GM18517 (cell line): ENCODE results near the gene DHX30.

Source experiments
- ATAC-seq: cut with Tn5 transposase; IDR thresholded peaks from one replicate; pipeline ENCODE4 v1.9.1; 2021; ENCODE audit warnings: mild to moderate bottlenecking, moderate library complexity; ENCODE audit not compliant: unreplicated experiment

DHX30 gene

DNA sequence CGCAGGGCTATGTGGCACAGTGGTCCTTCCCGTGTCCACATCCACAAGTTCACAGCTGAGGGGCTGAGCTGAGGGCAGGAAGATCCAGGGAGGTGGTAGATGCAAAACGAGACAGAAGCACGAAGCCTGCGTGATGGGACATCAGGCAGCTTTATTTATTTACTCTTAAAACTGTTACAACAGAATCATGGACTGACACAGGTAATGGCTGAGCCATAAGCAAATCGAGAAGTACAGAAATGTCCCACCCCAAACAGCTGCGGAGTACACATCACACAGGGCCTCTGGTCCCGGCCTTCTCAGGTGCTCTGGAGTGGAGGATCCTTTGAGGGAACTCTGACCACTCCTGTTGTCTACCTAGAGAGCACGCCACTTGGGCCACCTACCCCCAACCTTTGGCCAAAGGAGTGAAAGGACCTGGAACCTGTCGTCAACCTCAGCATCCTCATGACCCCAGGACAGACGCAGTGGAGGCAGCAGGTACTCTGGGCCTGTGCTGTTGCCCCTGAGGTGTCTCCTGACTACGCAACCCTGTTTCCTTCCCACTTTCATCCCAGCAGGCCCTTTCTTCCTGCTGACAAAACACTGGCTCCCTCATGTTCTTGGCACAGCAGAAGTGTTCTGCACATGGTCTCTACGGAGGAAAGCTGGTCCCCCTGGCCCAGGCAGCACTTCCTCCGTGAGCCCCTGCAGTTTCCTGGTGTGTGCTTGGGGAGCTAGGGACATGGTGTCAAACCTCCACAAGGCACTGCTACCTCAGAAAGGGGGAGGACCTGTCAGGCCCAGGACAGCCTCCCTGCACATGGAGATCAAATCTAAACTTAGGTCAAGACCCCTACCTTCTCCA lies 47.8 kb downstream of the DHX30 start:
- ATAC-seq, result no peak

DNA sequence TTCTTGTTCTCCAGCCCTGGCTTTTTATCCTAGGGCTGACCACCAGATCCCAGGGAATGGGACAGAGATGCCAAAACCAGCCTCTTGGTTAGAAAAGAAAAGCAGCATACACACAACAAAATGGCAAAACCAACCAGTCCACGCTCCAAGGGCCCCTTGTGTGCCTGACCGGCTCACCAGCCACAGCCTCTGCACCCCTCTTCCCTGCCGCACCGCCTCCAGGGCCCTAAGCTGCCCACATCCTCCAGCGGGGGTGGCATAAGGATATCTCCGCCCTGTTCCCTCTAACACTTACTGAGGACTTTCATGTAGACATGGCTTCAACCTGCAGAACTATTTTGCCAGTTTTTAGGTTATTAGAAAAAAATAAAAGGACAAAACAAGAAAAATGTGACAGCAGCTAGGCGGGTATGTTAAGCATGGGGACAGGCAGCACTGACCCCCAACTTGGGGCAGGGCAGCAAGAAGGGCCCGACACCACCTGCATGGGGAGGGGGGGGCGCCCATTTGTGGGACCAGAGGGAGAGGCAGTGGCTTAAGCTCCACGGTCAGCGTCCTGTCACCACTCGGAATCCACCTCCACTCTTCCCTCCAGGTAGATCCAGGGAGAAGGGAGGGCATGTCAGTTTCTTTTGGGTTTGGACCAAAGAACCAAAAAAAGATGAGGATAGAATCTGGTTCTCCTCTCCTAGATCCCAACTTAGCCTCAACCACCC lies 49.1 kb downstream of the DHX30 start:
- ATAC-seq, result no peak

DNA sequence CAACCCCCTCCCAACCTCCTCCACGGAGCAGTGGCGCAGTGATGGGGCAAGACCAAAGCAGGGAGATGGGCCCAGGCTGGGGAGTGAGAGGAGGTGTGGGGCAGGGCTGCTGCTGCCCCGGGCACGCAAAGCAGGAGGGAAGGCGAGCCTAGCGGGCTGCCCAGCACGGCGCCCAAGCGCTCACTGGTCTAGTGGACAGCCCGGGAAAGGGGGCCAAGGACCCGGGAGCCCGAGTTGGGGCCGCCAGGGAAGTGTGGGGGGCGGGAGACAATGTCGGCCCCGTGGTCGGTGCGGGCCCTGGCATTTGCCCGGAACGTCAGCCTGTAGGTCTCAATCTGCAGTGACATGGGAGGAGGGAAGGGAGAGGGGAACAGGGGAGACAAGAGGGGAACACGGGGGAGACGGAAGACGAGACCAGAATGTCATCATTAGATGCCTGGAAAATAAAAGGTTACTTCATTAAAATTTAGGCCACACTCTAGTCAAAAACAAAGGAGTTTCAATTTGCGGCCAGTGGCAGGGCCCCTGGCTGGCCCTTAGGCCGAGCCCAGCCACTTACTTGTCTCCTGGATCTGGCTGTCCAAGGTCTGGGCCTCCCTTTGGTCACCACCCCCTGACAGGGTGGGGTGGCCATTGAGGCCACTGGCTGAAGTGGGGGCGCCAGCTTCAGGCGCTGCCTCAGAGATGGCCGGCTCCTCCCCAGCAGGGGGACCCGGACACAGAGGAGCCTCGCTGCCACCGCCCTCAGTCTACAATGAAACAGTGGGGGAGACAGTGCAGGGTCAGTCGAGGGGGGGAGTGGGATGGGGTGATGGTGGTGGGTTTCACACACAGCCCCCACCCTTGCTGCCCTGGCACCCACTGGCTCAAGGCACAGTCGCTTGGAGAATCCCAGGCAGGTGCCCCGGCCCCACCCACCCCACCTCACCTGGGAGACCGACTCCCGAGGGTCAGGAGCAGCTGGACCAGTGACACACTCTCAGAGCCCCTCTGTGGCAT lies 50.0 kb downstream of the DHX30 start:
- ATAC-seq, result no peak

DNA sequence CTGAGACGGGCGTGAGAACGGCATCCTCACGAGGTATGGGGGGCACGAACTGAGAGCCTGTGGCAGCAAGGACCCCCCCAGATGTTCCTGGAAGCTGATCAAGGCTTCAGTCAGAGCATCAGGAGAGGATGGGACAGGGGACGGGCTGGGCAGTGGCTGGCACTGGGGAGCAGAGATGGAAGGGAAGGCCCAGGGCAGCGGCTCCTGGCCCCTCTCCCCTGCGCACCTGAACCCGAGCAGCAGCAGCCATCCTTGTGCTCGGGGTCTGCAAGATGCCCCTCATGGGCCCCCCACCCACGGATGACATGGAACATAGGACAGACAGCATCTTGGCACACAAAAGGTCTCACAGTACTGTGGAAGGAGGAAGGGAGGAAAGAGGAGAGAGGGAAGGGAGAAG lies 51.3 kb downstream of the DHX30 start:
- ATAC-seq, result no peak

DNA sequence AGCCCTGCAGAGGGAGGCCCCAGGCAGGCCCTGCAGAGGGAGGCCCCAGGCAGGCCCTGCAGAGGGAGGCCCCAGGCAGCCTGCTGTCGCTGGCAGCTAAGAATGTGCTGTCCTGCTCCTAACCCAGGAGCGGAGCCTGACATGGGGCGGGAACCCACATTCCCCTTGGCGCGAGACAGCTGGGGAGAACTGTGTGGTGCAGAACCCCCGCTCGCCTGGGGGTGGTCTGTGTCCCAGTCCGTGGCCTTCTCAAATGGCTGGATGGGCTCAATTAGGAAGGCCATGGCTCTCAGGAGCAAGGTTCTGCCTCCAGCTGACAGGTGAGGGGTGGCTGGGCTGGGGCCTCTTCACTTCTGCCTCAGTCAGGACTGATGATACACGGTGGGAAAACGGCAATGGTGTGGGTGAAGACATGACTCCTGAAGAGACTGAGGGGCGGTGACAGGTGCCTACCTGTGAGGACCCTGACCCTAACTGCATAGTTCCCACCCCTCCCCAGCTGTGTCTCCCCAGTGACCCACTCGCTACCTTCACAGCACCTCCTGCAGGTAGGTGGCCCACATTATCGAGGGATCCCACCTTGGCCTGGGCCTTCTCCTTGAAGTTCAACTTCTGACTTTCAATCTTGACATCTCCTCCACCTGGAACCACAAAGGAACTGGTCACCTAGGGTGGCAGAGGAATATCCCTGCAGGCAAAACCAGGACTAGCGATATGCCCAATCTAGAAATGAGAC lies 52.0 kb downstream of the DHX30 start:
- no peak for ATAC-seq

DNA sequence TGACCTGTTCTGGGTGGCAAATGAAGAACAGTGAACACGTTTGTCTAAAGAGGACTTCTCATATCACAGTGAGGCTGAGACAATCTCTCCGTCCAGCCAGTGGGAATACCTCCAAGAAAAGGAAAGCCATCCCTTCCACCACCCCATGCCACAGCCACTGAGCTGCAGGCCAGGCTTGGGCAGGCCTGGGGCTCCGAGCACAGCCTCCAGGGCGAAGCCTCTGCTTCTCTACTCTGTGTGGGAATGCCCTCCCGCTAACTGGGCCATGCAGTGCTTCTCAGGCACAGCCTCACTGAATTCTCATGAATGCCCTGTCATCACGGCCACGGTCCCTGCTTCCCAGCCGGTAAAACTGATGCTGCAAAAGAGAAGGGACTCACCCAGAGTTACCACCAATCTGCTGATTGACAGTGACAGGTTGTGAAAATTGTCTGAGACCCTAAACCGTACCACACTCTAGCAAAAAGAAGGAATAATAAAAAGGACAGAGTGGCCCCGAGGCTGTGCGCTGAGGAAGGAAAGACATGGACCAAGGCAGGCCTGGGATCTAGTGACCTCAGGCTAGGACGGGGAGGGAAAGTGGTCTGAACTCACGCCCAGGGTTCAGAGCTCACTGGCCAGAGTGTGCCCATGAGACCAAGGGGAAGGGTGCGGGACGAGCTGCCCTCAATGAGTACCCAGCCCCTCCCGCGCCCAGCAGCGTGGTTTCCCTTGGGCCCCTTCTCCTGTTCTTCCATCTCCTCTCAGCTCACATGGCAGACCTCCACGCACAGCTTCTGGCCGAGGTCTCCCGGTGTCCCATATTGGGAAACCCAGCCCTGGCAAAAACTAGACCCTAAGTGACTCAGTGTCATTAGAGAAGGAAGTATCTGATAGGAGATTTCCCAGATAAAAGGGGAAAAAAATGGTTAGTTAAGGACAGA lies 52.8 kb downstream of the DHX30 start:
- no peak for ATAC-seq

DNA sequence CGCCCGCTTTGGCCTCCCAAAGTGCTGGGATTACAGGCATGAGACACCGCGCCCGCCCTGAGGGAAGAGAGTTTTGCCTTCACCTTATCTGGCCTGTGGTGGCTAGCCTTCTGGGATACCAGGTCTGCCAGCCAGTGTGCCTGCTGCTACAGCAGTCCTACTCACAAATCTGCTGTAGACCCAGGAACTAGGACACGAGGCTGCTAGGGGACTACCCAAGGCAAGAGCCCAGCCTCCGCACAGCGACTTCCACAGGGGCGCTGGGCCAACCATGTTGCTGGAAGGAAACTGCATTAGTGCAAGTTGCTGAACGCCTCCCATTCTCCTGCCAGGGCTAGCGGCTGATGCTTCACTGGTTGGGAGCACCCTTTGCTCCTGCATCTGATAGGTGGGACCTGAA lies 53.7 kb downstream of the DHX30 start:
- ATAC-seq, result no peak

DNA sequence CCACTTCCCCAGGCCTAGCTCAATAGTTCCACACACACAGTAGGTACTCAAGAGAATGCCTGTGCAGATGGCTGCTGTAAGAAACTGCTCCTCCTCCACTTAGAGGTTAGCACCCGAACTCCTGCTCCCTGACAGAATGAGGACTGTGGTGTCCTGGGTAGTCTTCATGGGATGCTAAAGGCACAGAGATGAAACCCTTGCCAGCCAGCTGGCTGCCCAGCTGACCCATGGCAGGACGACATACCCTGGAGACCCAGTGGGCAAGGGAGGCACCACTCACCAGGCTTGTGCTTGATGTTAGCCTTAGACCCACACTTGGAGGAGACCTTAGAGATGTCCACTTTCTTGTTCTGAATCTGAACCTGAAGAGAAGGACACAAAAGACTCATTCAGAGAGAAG lies 54.2 kb downstream of the DHX30 start:
- no peak for ATAC-seq

DNA sequence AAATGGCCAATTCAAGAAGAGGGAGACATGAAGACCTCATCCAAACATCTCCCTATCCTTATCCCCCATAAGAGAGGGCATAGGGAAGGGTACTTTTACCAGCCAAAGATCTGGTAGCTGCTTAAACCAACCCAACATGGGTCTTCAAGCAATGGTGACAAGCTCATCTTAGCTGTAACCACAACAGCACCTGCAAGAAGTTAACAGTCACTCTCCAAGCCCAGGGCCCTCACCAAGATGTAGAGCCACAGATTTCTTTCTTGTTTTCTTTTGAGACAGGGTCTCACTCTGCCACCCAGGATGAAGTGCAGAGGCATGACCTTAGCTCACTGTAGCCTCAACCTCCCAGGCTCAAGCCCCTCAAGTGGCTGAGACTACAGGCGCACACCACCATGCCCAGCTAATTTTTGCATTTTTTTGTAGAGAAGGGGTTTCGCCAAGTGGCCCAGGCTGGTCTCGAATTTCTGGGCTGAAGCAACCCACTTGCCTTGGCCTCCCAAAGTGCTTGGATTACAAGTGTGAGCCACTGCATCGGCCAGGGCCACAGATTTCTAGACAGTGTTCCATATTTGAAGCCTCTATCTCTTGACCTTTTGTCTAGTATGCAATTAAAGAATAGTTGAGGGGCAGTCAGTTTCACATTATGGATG lies 57.1 kb downstream of the DHX30 start:
- no peak for ATAC-seq

DNA sequence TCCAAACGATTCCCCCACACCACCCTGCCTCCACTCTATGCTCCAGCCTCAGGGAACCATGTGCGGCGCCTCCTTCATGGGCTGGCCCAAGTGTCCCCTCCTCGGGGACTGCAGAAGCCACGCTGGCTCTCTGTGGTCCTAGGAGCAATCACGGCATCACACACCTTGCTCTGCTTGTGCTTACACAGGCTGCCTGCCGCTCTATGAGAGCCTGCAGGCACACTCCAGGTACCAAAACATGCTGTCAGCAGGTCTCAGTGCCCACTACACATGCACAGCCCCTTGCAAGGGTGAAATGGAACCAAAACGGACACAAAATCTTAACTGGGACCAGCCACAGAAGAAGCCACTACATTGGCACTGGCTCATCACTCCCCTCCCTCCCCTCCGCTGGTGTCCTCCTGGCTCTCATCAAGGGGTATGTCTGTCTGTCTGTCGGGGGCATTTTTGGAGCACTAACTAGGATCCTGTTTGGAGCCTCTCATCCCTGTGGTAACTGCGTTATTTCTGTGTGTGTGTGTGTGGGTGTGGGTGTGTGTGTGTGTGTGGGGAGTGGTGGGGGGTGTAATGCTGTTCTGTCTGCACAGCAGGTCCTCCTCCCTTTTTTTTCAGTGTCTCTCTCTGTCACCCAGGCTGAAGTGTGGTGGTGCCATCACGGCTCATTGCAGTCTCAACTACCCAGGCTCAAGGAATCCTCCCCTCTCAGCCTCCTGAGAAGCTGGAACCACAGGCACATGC lies 60.6 kb downstream of the DHX30 start:
- ATAC-seq, result no peak

DNA sequence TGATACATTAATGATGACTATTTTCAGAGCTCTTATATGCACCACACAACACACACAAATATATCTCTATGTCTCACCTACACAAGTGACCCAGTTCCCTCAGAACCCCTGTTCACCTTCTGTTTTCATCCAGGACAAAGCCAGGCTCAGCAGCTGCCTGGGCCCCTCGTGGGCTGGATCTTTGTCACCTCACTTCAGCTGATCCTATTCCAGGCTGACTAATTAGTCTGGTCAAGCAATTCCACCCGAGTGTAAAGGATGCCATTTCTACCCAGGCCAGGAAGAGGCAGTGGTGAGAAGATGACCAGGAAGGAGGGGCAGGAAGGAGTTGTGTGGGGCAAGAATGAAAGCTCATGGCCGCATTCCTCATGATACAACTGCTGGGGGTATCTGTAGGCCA lies 62.3 kb downstream of the DHX30 start:
- no peak for ATAC-seq

DNA sequence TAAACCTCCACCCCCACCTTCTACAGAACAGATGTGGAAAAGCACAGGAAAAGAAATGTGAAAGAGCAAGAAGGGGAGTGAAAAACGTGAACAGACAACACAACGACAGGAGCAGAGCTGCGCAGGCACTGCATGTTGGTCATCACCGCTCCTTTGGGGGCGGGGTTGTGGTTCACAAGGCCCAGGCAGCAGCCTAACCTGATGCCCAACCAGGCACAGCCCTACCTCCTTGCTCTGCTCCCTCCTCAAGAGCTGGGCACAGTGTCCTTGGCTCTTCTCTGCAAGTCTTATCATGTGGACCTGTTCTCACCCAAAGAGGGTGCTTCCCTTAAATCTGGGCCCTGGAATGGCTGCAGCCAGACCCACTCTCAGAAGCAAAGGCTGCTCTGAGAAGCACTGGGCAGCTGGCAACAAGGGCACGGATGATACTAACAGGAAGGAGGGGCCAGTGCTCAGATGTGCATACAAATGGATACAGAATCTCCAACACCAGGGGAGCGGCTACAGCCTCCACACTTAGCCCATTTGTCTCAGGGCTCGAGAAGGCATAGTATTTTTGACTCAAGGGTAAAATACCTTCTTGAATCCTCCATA lies 64.6 kb downstream of the DHX30 start:
- ATAC-seq, result no peak

DNA sequence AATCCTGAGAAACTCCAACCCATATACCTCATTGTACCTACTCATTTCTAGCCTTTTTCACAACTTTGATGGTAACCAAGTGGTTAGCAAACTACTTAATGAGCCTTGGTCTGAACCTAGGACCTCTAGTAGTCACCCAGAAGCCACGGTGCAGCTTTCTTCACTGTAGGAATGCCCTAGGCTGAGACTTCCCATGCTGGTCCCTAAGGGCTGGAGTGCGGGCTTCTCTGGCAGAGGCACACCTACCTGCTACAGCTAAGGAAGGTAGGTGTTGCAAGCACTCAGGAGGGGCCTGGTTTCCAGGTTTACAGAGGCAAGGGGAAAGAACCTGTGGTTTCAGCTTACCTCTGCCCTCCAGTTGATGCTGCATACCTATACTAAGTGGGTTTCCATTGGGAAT lies 65.4 kb downstream of the DHX30 start:
- no peak for ATAC-seq

DNA sequence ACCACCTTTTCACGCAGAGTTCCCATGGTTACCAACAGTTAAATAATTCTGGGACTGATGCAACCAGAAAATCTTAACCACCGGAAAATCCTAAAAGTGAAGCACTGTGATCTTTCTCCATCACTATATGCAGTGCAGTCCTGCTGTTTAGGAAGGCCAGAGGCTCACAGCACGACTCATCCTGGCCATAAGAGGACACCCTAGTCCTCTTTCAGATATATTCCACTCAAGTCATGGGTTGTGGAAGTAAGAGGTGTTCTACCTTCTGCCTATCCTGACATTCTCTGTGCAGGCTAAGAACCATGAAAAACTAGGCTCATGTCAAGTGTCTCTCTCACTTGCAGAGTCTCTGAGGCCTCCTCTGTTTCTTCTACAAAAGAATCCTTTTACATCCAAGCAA lies 67.2 kb downstream of the DHX30 start:
- no peak for ATAC-seq

DNA sequence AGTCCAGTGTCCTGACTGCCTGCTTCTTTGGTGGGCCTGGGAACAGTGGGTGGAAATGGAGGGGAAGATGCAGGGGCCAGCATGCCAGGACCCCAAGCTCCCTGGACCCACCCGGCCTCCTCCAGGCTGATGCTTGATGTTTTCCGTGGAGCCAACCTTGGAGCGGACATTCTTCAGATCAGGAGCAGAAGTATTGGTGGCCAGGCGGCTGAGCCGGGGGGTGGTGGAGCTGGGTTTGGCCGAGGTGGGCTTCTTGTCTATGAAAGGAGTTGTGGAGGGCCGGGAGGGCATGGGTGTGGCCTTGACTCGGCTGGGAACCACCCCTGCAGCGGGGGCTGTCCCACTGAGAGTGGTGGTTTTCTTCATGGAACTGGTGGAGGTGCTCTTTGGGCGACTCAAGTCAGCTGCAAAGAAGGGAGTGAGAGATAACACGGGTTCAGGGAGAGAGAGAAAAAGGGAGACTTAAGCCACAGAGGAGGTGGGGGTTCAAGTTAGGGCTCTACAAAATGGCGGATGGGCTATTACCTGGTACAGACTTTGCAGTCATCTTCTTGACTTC lies 67.8 kb downstream of the DHX30 start:
- no peak for ATAC-seq

DNA sequence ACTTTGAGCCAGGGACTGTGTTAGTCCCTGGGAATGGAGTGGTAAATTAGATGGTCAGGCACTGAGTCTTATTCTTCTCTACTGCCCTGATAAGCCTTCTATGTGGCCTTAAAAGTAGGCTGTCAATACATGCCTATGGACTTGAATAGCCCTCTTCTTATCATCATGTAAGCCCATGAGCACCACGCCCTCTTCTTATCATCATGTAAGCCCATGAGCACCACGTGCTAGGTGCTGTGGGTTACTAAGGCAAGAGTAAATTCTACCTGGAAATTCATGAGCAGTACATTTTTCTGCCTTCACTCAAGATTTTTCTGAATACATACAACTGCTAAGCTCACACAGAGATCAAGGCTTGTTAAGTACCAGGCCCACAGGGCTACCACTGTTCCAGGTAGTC lies 68.5 kb downstream of the DHX30 start:
- ATAC-seq, result no peak

DNA sequence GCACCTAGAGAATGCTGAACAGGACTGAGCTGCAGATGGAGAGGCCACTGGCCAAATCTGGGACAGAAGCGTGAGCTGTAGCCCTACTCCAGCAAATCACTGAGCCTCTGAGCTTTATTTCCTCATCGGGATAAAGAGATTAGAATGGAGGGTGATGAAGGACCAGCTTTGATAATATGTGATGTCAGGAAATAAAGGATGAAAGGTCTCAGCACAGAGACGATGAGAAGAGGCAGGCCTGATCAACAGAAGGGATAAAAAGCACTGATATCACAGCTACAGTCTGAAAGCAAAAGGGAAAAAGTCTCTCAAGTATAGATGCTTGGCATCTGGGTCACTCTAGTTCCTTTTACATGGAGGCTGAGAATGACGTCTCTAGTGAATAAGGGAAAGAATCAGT lies 70.0 kb downstream of the DHX30 start:
- ATAC-seq, result no peak

DNA sequence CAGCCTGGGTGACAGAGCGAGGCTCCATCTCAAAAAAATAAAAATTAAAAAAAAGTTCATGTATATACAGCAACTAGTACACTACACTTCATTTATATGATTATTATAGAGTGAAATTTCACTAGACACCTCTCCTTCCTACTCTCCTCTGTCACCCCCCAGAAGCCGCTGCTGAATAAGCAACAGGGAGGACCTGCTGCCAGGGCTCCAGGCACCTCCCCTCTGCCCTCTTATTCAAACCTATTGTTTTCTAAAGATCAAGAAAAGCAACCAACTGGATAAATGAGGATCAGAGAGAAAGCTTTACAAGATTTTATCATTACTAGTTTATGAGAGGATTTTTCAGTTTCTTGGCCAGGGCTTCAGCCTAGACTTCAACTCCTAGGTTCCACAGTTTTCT lies 71.5 kb downstream of the DHX30 start:
- no peak for ATAC-seq
